SK-N-SH (cell line): ENCODE measurements around the gene CREB5. TPM values are rescaled to one million over a fixed set of nuclear protein-coding genes. Genes with fewer than 3 reads are reported as not detected.

Source experiments
- CTCF ChIA-PET: fragments of 300-600, 350-600 bp; formaldehyde crosslinking; extraction: SDS; loops from one replicate; lab custom pipeline; 2021; lab: Yijun Ruan, JAX
- POLR2A ChIA-PET: fragments of 350-600 bp; sonication (Branson Sonifier 250); formaldehyde crosslinking; extraction: SDS; loops from one replicate; lab custom pipeline; 2020; ENCODE audit warnings: antibody characterized with exemption, inconsistent platforms; lab: Yijun Ruan, JAX
- DNase-seq: peaks from one replicate; pipeline ENCODE4 v3.0.0; 2012
- H2AFZ ChIP-seq: fragments of 200-600 bp; sonication (generic); 2 replicates; pipeline ENCODE4 v1.8.1; 2016; ENCODE audit warnings: antibody characterized with exemption, mild to moderate bottlenecking, low read depth
- H3F3A ChIP-seq: fragments of 200-600 bp; sonication (generic); replicated peaks from 2 replicates; pipeline ENCODE3; 2016; ENCODE audit warnings: antibody characterized with exemption, mild to moderate bottlenecking; ENCODE audit not compliant: insufficient read depth
- H3K27ac ChIP-seq, 2 experiments: fragments of 200-500 bp in 1 of 2; fragments of 200-600 bp in 1 of 2; sonication (Bioruptor generic) in 1 of 2; sonication (generic), shearing (Covaris generic) in 1 of 2; 2 replicates each; pipeline versions ENCODE4 v1.5.1 to v1.6.1; 2014 to 2016; ENCODE audit warnings: low read depth in 2 of 2, inconsistent platforms in 1 of 2, low read length in 1 of 2, mild to moderate bottlenecking in 1 of 2, mixed read lengths in 1 of 2
- H3K27me3 ChIP-seq: fragments of 200-600 bp; sonication (generic), shearing (Covaris generic); 2 replicates; pipeline ENCODE4 v1.6.1; 2016; ENCODE audit warnings: mixed run types; ENCODE audit not compliant: insufficient read depth
- H3K36me3 ChIP-seq, 2 experiments: fragments of 200-500 bp in 1 of 2; fragments of 200-600 bp in 1 of 2; sonication (Bioruptor generic) in 1 of 2; sonication (generic) in 1 of 2; replicated peaks in 1 of 2; 2 replicates each; pipeline versions ENCODE3 to v1.5.1; 2014 to 2016; ENCODE audit warnings: low read length in 1 of 2, mild to moderate bottlenecking in 1 of 2; ENCODE audit not compliant: insufficient read depth in 2 of 2, control insufficient read depth in 1 of 2
- H3K4me1 ChIP-seq, 2 experiments: fragments of 200-500 bp in 1 of 2; fragments of 200-600 bp in 1 of 2; sonication (Bioruptor generic) in 1 of 2; sonication (generic), shearing (Covaris generic) in 1 of 2; 2 replicates each; pipeline versions ENCODE4 v1.5.1 to v1.6.1; 2014 to 2016; ENCODE audit warnings: low read depth in 1 of 2, low read length in 1 of 2, mixed run types in 1 of 2; ENCODE audit not compliant: insufficient read depth in 2 of 2, control insufficient read depth in 1 of 2
- H3K4me2 ChIP-seq: fragments of 200-600 bp; sonication (generic), shearing (Covaris generic); 2 replicates; pipeline ENCODE4 v1.6.1; 2017; ENCODE audit warnings: mixed run types
- H3K4me3 ChIP-seq, 2 experiments: fragments of 200-500 bp in 1 of 2; fragments of 200-600 bp in 1 of 2; sonication (Bioruptor generic) in 1 of 2; sonication (generic), shearing (Covaris generic) in 1 of 2; 2 replicates each; pipeline versions ENCODE4 v1.5.1 to v1.8.1; 2014 to 2016; ENCODE audit warnings: low read depth in 2 of 2, inconsistent platforms in 1 of 2, low read length in 1 of 2, mild to moderate bottlenecking in 1 of 2, mixed read lengths in 1 of 2, moderate library complexity in 1 of 2
- H3K79me2 ChIP-seq: fragments of 200-600 bp; sonication (generic); 2 replicates; pipeline ENCODE4 v1.8.1; 2017; ENCODE audit warnings: mild to moderate bottlenecking; ENCODE audit not compliant: insufficient read depth
- H3K9ac ChIP-seq: fragments of 200-600 bp; sonication (generic); 2 replicates; pipeline ENCODE4 v1.6.1; 2017; ENCODE audit warnings: mixed run types
- H3K9me2 ChIP-seq: fragments of 200-600 bp; sonication (generic); 2 replicates; pipeline ENCODE4 v1.6.1; 2017; ENCODE audit warnings: mixed run types
- H3K9me3 ChIP-seq: fragments of 200-600 bp; sonication (generic); 2 replicates; pipeline ENCODE4 v1.6.1; 2017; ENCODE audit warnings: mixed run types, mild to moderate bottlenecking, moderate library complexity
- H4K20me1 ChIP-seq: fragments of 200-600 bp; sonication (generic); 2 replicates; pipeline ENCODE4 v1.6.1; 2017; ENCODE audit warnings: mild to moderate bottlenecking, mixed run types; ENCODE audit not compliant: insufficient read depth
- CHD2 ChIP-seq: fragments of 150-350 bp; IDR thresholded peaks from 2 replicates; pipeline ENCODE4 v1.6.1; 2018; ENCODE audit warnings: low read length; ENCODE audit not compliant: partially characterized antibody
- ELF1 ChIP-seq: IDR thresholded peaks from 2 replicates; pipeline ENCODE4 v1.4.0; 2012
- FOSL2 ChIP-seq: IDR thresholded peaks from 2 replicates; pipeline ENCODE4 v1.4.0; 2012; ENCODE audit warnings: low read depth, mild to moderate bottlenecking, moderate library complexity, borderline replicate concordance
- FOXM1 ChIP-seq: IDR thresholded peaks from 2 replicates; pipeline ENCODE4 v1.4.0; 2012; ENCODE audit warnings: low read depth, mild to moderate bottlenecking
- IRF3 ChIP-seq: fragments of 150-350 bp; IDR thresholded peaks from 2 replicates; pipeline ENCODE4 v1.6.1; 2016; ENCODE audit warnings: mild to moderate bottlenecking, low read depth, low read length
- PBX3 ChIP-seq: IDR thresholded peaks from 2 replicates; pipeline ENCODE4; 2012
- POLR2AphosphoS5 ChIP-seq: IDR thresholded peaks from 2 replicates; pipeline ENCODE4 v1.6.1; 2012; ENCODE audit warnings: low read depth, low read length
- RAD21 ChIP-seq: IDR thresholded peaks from 2 replicates; pipeline ENCODE4 v1.6.1; 2012; ENCODE audit warnings: mild to moderate bottlenecking, low read length
- SIN3A ChIP-seq: IDR thresholded peaks from 2 replicates; pipeline ENCODE4 v1.6.1; 2012; ENCODE audit warnings: low read depth, mild to moderate bottlenecking, low read length, moderate library complexity, borderline replicate concordance
- SMC3 ChIP-seq: IDR thresholded peaks from 2 replicates; pipeline ENCODE4 v1.6.1; 2012; ENCODE audit warnings: low read depth, low read length, improper control_type of control experiment
- TAF1 ChIP-seq: IDR thresholded peaks from 2 replicates; pipeline ENCODE4 v1.6.1; 2012; ENCODE audit warnings: low read depth, mild to moderate bottlenecking, low read length, moderate library complexity, borderline replicate concordance
- ZBTB33 ChIP-seq: IDR thresholded peaks from 2 replicates; pipeline ENCODE4 v1.4.0; 2012; ENCODE audit warnings: low read depth, borderline replicate concordance
- whole genome bisulfite sequencing: methylation state at CpG from one replicate; pipeline ENCODE4 v1.1.6; 2017; ENCODE audit warnings: low lambda C conversion rate; 5-methylcytosine and 5-hydroxymethylcytosine counted together
- polyA plus RNA-seq, 3 experiments: library from polyadenylated mRNA; depleted of rRNA; stranded (reverse); fragments of >200 nt; gene quantifications; 2 replicates each; pipeline ENCODE4 v1.2.3, GENCODE V29; 2012
- TF ChIP-seq, protein P1 (sequence below): IDR thresholded peaks from 2 replicates; pipeline ENCODE4 v1.4.0; 2012; ENCODE audit warnings: low read depth
- TF ChIP-seq, protein P2 (sequence below): fragments of 150-350 bp; IDR thresholded peaks from 2 replicates; pipeline ENCODE4 v1.6.1; 2017; ENCODE audit warnings: antibody characterized with exemption, low read length, low read depth, borderline replicate concordance

CREB5 gene
- polyA plus RNA-seq, 1 of the 3 experiments (the other 2 are of a cell fraction): 19.3 TPM

DNA sequence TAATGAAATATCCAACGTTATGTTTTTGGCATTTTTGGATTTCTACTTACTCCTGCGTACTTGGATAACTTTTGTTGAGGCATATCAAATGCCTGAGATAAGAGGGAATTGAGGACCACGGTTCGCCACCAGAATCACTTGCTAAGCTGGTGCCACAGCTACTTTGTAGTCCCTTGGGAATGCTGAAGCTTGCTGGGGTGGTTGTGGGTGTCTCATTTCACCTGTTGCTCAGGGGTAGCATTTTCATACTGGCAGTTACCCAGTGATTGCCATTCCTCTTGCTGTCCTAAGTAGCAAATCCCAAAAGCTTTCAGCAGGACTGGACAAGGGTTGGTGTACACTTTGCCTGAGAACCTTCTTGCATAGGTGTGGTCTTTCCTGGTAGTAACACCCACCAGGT, 75.2 kb downstream of the CREB5 start:
- no peaks in the 10 kb centered on the region for H3K79me2 ChIP-seq
- H3K4me3 ChIP-seq: no peak overlapping the region
- no peaks in the 10 kb centered on the region for H4K20me1 ChIP-seq
- H3K36me3 ChIP-seq: no peaks in the 10 kb centered on the region
- peaks cover 5% of the 10 kb centered on the region for H3F3A ChIP-seq
- no peak overlapping the region for H3K27ac ChIP-seq
- no peak overlapping the region for H2AFZ ChIP-seq
- H3K9ac ChIP-seq: no peak overlapping the region
- no peak overlapping the region for H3K4me2 ChIP-seq
- WGBS: 55% methylated on average over 4 of the region's 4 CpGs
- ChIA-PET CTCF (interaction anchor here (1.4 kb wide), 1 partner anchor 9 kb away, joined by 7 read pairs; no protein-coding TSS in a partner anchor), POLR2A (no interaction called here)
- H3K27me3 ChIP-seq: no peaks in the 10 kb centered on the region
- H3K4me1 ChIP-seq: peaks cover under 1 to 19% of the 10 kb centered on the region in 2 experiments; a peak in 2 of 4 replicates
- TF ChIP-seq FOXM1 (no peak), RAD21 (no peak), POLR2AphosphoS5 (no peak), SMC3 (no peak), IRF3 (no peak)
- TF ChIP-seq, protein P1, sequence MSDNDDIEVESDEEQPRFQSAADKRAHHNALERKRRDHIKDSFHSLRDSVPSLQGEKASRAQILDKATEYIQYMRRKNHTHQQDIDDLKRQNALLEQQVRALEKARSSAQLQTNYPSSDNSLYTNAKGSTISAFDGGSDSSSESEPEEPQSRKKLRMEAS: no peak
- no peaks in the 10 kb centered on the region for H3K9me3 ChIP-seq
- DNase-seq: no peak
- no peaks in the 10 kb centered on the region for H3K9me2 ChIP-seq

DNA sequence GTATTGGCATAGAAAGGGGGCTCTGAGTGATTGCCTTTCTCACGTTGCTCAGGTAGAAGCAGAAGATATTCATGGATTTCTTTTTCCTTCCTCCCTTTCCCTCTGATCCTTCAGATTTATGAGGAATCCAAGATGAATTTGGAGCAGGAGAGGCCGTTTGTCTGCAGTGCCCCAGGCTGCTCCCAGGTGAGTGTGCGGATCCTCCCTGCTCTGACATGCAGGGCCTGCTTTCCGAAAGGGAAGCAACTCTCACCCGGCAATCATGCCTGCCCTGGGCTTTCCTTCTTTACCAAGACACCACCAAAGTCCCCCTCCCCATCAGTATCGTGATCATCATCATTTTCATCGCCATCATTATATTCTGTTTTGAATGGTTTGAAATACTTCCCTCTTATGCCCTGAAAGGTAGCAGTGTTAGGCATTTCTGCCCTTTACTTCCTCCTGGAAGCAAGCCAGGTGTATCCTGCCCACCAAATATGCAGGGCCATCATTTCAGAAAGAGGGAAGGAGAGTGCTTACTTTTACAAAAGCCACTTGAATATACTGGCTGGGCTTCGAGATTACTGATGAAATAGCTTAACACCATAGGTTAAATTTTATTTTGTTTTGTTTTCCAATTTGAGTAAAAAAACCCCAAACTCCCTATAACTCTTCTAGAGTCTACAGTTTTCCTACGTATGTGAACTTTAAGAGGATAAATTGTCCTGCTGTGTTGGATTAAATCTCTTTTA, 75.9 kb downstream of the CREB5 start:
- TF ChIP-seq TAF1: no peak
- DNase-seq: no peak
- H3K36me3 ChIP-seq: no peaks in the 10 kb centered on the region
- H3K4me1 ChIP-seq: peaks cover 0 to 16% of the 10 kb centered on the region in 2 experiments; a peak in 1 of 4 replicates
- H3K4me2 ChIP-seq: no peak overlapping the region
- no peaks in the 10 kb centered on the region for H3K9me2 ChIP-seq
- no peaks in the 10 kb centered on the region for H3K79me2 ChIP-seq
- 49% methylated on average over 9 of the region's 9 CpGs for WGBS
- H3F3A ChIP-seq: peaks cover 5% of the 10 kb centered on the region
- H3K4me3 ChIP-seq: no peak overlapping the region
- H3K9ac ChIP-seq: no peak overlapping the region
- no peaks in the 10 kb centered on the region for H3K27me3 ChIP-seq
- no peaks in the 10 kb centered on the region for H4K20me1 ChIP-seq
- ChIA-PET CTCF (interaction anchor here (0.7 kb wide), 1 partner anchor 9 kb away, joined by 3 read pairs; no protein-coding TSS in a partner anchor), POLR2A (no interaction called here)
- H3K27ac ChIP-seq: no peak overlapping the region
- no peaks in the 10 kb centered on the region for H3K9me3 ChIP-seq
- H2AFZ ChIP-seq: no peak overlapping the region

- no peaks in the 10 kb centered on the region for H3K36me3 ChIP-seq
- H3K79me2 ChIP-seq: no peaks in the 10 kb centered on the region
- H3K4me1 ChIP-seq: peaks cover 0 to 3% of the 10 kb centered on the region in 2 experiments; a peak in 1 of 4 replicates
- no peak overlapping the region for H2AFZ ChIP-seq
- no peak overlapping the region for H3K4me2 ChIP-seq
- WGBS: 74% methylated on average over 11 of the region's 11 CpGs
- no peak for DNase-seq
- H3K27ac ChIP-seq: no peak overlapping the region
- TF ChIP-seq FOSL2: no peak
- no peak for TF ChIP-seq SMC3
- no peak for TF ChIP-seq PBX3
- no peak for TF ChIP-seq ZBTB33
- no peak for TF ChIP-seq ELF1
- no peak for TF ChIP-seq CHD2
- TF ChIP-seq, protein P2, sequence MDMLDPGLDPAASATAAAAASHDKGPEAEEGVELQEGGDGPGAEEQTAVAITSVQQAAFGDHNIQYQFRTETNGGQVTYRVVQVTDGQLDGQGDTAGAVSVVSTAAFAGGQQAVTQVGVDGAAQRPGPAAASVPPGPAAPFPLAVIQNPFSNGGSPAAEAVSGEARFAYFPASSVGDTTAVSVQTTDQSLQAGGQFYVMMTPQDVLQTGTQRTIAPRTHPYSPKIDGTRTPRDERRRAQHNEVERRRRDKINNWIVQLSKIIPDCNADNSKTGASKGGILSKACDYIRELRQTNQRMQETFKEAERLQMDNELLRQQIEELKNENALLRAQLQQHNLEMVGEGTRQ: no peak
- TF ChIP-seq RAD21: no peak
- TF ChIP-seq SIN3A: no peak
- H3K9me3 ChIP-seq: no peaks in the 10 kb centered on the region
- ChIA-PET POLR2A (no interaction called here), CTCF (no interaction called here)
- H4K20me1 ChIP-seq: no peaks in the 10 kb centered on the region
- no peaks in the 10 kb centered on the region for H3K27me3 ChIP-seq
- no peaks in the 10 kb centered on the region for H3K9me2 ChIP-seq
- H3K9ac ChIP-seq: no peak overlapping the region
- H3F3A ChIP-seq: no peaks in the 10 kb centered on the region
- no peak overlapping the region for H3K4me3 ChIP-seq
These were observed 78.5 kb downstream of the CREB5 start for GRCh38 chr7:28490831-28491230.
